KMS-11 (cell line): Measurements from ENCODE around the gene SETD6.

Source experiments
- H2AFZ ChIP-seq: fragments of 200-600 bp; sonication (generic); 2 replicates; pipeline ENCODE4 v1.6.1; 2016; ENCODE audit warnings: antibody characterized with exemption, mixed run types, low read depth
- H3K27ac ChIP-seq: fragments of 200-600 bp; sonication (generic); 2 replicates; pipeline ENCODE4 v1.6.1; 2016; ENCODE audit warnings: mild to moderate bottlenecking, mixed run types
- H3K27me3 ChIP-seq: fragments of 200-600 bp; sonication (generic); 2 replicates; pipeline ENCODE4 v1.6.1; 2017; ENCODE audit warnings: mild to moderate bottlenecking, low read depth, mixed run types, moderate library complexity; ENCODE audit not compliant: insufficient read depth
- H3K36me3 ChIP-seq: fragments of 200-600 bp; sonication (generic); 2 replicates; pipeline ENCODE4 v1.6.1; 2017; ENCODE audit warnings: mild to moderate bottlenecking, mixed run types; ENCODE audit not compliant: insufficient read depth
- H3K4me1 ChIP-seq: fragments of 200-600 bp; sonication (generic); 2 replicates; pipeline ENCODE4 v1.6.1; 2016; ENCODE audit warnings: mild to moderate bottlenecking, low read depth, mixed run types; ENCODE audit not compliant: poor library complexity, severe bottlenecking
- H3K4me2 ChIP-seq: fragments of 200-600 bp; sonication (generic); 2 replicates; pipeline ENCODE4 v1.7.0; 2016; ENCODE audit warnings: mild to moderate bottlenecking, mixed run types
- H3K4me3 ChIP-seq: fragments of 200-600 bp; sonication (generic); IDR thresholded peaks from 2 replicates; pipeline ENCODE4 v1.6.1; 2017; ENCODE audit warnings: low read depth, low read length, mixed read lengths; ENCODE audit not compliant: insufficient read depth
- H3K79me2 ChIP-seq: fragments of 200-600 bp; sonication (generic); 2 replicates; pipeline ENCODE4 v1.6.1; 2016; ENCODE audit warnings: low read depth, mixed run types; ENCODE audit not compliant: insufficient read depth
- H3K9ac ChIP-seq: fragments of 200-600 bp; sonication (generic); 2 replicates; pipeline ENCODE4 v1.6.1; 2016; ENCODE audit warnings: mild to moderate bottlenecking, mixed run types
- H4K20me1 ChIP-seq: fragments of 200-600 bp; sonication (generic); 2 replicates; pipeline ENCODE4 v1.6.1; 2016; ENCODE audit warnings: mild to moderate bottlenecking, mixed run types; ENCODE audit not compliant: insufficient read depth
- TF ChIP-seq, protein P1 (sequence below): fragments of 200-600 bp; sonication (generic); conservative IDR thresholded peaks from 2 replicates; pipeline ENCODE4 v1.6.1; 2017; ENCODE audit warnings: low read depth, mild to moderate bottlenecking, antibody characterized with exemption, low read length, moderate library complexity, mixed read lengths

Gene SETD6

DNA sequence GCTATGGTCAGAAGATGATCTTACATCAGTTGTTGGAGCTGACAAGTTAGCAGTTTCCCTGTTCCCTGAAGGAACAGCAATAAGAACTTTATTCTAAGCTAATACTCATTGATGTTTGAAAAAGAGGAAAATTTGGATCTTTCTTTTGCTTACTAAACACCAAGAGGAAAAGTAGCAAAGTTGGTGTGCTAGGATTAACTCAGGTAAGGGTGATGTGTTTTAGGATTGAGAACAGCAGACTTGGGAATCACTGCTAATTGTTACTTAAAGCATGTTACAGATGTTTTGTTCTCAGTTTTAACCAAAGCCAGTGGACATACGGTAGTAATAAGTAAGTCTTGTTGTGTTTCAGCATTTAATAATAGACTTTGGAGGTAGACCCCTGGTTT is 3.7 kb downstream of the SETD6 start:
- Histone ChIP-seq H3K27ac (no peak overlapping the region; the same call in 1 of the 2 replicates), H2AFZ (no peak overlapping the region), H3K4me3 (no peak overlapping the region), H4K20me1 (no peaks in the 10 kb centered on the region), H3K36me3 (peaks cover 23% of the 10 kb centered on the region; the same call in 1 of the 2 replicates), H3K79me2 (peaks cover 41% of the 10 kb centered on the region), H3K27me3 (no peaks in the 10 kb centered on the region), H3K9ac (no peak overlapping the region), H3K4me2 (no peak overlapping the region; the same call in 1 of the 2 replicates), H3K4me1 (peaks cover 44% of the 10 kb centered on the region)
- TF ChIP-seq, protein P1, sequence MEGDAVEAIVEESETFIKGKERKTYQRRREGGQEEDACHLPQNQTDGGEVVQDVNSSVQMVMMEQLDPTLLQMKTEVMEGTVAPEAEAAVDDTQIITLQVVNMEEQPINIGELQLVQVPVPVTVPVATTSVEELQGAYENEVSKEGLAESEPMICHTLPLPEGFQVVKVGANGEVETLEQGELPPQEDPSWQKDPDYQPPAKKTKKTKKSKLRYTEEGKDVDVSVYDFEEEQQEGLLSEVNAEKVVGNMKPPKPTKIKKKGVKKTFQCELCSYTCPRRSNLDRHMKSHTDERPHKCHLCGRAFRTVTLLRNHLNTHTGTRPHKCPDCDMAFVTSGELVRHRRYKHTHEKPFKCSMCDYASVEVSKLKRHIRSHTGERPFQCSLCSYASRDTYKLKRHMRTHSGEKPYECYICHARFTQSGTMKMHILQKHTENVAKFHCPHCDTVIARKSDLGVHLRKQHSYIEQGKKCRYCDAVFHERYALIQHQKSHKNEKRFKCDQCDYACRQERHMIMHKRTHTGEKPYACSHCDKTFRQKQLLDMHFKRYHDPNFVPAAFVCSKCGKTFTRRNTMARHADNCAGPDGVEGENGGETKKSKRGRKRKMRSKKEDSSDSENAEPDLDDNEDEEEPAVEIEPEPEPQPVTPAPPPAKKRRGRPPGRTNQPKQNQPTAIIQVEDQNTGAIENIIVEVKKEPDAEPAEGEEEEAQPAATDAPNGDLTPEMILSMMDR = no peak

- no peak overlapping the region for H3K27ac ChIP-seq
- no peak overlapping the region for H3K4me3 ChIP-seq
- peaks cover 38% of the 10 kb centered on the region for H3K4me1 ChIP-seq
- TF ChIP-seq, protein P1 = no peak
- peaks cover 28% of the 10 kb centered on the region; the same call in 1 of the 2 replicates for H3K36me3 ChIP-seq
- no peak overlapping the region for H3K4me2 ChIP-seq
- H2AFZ ChIP-seq = no peak overlapping the region
- no peaks in the 10 kb centered on the region for H4K20me1 ChIP-seq
- peaks cover 33% of the 10 kb centered on the region; the same call in 1 of the 2 replicates for H3K79me2 ChIP-seq
- H3K27me3 ChIP-seq = no peaks in the 10 kb centered on the region
- no peak overlapping the region for H3K9ac ChIP-seq
These were observed 4.4 kb downstream of the SETD6 start for GRCh38 chr16:58519707-58520106.

- no peak overlapping the region for H3K9ac ChIP-seq
- H3K4me1 ChIP-seq = no peaks in the 10 kb centered on the region
- TF ChIP-seq, protein P1 = no peak
- H3K4me2 ChIP-seq = no peak overlapping the region
- peaks cover 43% of the 10 kb centered on the region; the same call in 1 of the 2 replicates for H3K36me3 ChIP-seq
- peaks cover 3% of the 10 kb centered on the region; the same call in 1 of the 2 replicates for H4K20me1 ChIP-seq
- H3K27ac ChIP-seq = no peak overlapping the region
- no peak overlapping the region for H2AFZ ChIP-seq
- H3K79me2 ChIP-seq = peaks cover 19% of the 10 kb centered on the region; the same call in 1 of the 2 replicates
- H3K27me3 ChIP-seq = no peaks in the 10 kb centered on the region
- no peak overlapping the region for H3K4me3 ChIP-seq
These were observed 14.9 kb downstream of the SETD6 start for GRCh38 chr16:58530179-58530578.

DNA sequence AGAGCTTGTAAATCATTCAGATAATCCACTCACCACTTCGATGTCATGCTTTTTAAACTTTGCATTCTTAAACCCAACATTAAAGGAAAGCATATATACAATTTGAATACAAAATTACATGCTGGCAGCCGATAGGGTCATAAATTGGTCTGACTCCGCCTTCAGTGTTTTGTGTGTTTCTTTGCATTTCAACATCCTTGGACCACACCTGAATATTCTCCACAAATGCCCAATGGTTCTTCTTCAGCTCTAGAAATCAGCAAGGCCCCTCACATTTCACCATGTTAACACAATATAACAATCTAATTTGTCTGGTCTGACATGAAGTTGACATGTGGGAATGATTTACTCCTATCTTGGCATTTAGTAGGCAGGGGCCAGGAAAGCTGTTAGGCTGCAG is 17.1 kb downstream of the SETD6 start:
- H3K36me3 ChIP-seq = peaks cover 49% of the 10 kb centered on the region; the same call in 1 of the 2 replicates

More for the DNA sequence above, 17.1 kb downstream of the SETD6 start:
- Histone ChIP-seq H4K20me1 (peaks cover 3% of the 10 kb centered on the region; the same call in 1 of the 2 replicates), H3K27me3 (no peaks in the 10 kb centered on the region), H3K4me1 (no peaks in the 10 kb centered on the region), H3K4me3 (no peak overlapping the region), H3K9ac (no peak overlapping the region), H3K4me2 (no peak overlapping the region), H3K79me2 (peaks cover 8% of the 10 kb centered on the region; the same call in 1 of the 2 replicates), H3K27ac (no peak overlapping the region), H2AFZ (no peak overlapping the region)
- TF ChIP-seq, protein P1 = no peak
